ENCODE measurements around the gene ENTREP3. TPM values are rescaled to one million over a fixed set of nuclear protein-coding genes. Genes with fewer than 3 reads are reported as not detected.
A peak's percentile ranks its signal among the peaks of the same experiment; 100 is the strongest.

The ENTREP3 gene
- total RNA-seq = 10 to 100 TPM in 1 of 2 donors, 1 to 10 TPM in 1; 9.0 to 28.7 TPM
- 10 to 100 TPM in 1 of 2 donors, 1 to 10 TPM in 1; 8.4 to 16.8 TPM for polyA plus RNA-seq
- long read RNA-seq, donor 1, partial matches to known transcripts = 0 of 1 reads
- long read RNA-seq, donor 1, other reads (novel, unspliced or antisense) = 0 of 1 reads
- long read RNA-seq, donor 2 = 0 reads
- long read RNA-seq, donor 3 = 0 reads
- long read RNA-seq, donor 4, partial matches to known transcripts = 0 of 1 reads
- long read RNA-seq, donor 4, other reads (novel, unspliced or antisense) = 0 of 1 reads
- long read RNA-seq, donor 5, partial matches to known transcripts = 5 of 7 reads
- long read RNA-seq, donor 5, other reads (novel, unspliced or antisense) = 0 of 7 reads

- peak; percentile 91 for ATAC-seq (ENCODE audit: insufficient read depth, low FRiP score)
- Histone ChIP-seq H3K27ac (ENCODE audit: low read depth in 1 of 2, low read length in 1 of 2) (peak within 1 kb of the TSS; percentile 86 to 99), H3K36me3 (ENCODE audit: control insufficient read depth in 4 of 4, insufficient read depth in 4 of 4, low read length in 4 of 4) (peaks cover 0 to 19% (median 11%) of the 10 kb centered on the region in 4 donors), H3K9ac (ENCODE audit: insufficient read depth in 1 of 2, low read length in 2 of 2) (peak within 1 kb of the TSS; percentile 17 to 84), H3K27me3 (ENCODE audit: control insufficient read depth in 3 of 3, insufficient read depth in 3 of 3, low read length in 2 of 3) (no peaks in the 10 kb centered on the region), H3K4me1 (ENCODE audit: control insufficient read depth in 5 of 5, insufficient read depth in 5 of 5, low read length in 5 of 5) (peaks cover 0 to 32% (median 10%) of the 10 kb centered on the region in 5 donors), H3K9me3 (ENCODE audit: control insufficient read depth in 4 of 4, insufficient read depth in 3 of 4, low read length in 3 of 4) (no peaks in the 10 kb centered on the region), H3K4me3 (peak within 1 kb of the TSS; percentile 60)
- peak; percentile 93 to 95 (median 94) for DNase-seq
- WGBS, 2 donors = 1 to 3% methylated on average over 53 to 54 of the region's 54 CpGs
- TF ChIP-seq CTCF (IDR thresholded peaks at IDR 0.05; ENCODE audit: control extremely low read depth, extremely low read depth) = no peak
Observed at GRCh38 chr1:155255243-155256007, at the start of gene ENTREP3. ENTREP3 (minus strand) TSS chr1:155255483; CDS start chr1:155254877, 606 bp downstream.

GRCh38 chr1:155304558-155305063 is 49.3 kb upstream of the ENTREP3 start:
- Histone ChIP-seq H3K4me3 (no peak overlapping the region), H3K36me3 (ENCODE audit: control insufficient read depth in 4 of 4, insufficient read depth in 4 of 4, low read length in 4 of 4) (no peaks in the 10 kb centered on the region), H3K9me3 (ENCODE audit: control insufficient read depth in 4 of 4, insufficient read depth in 3 of 4, low read length in 3 of 4) (no peaks in the 10 kb centered on the region), H3K4me1 (ENCODE audit: control insufficient read depth in 5 of 5, insufficient read depth in 5 of 5, low read length in 5 of 5) (peaks cover 0 to 7% (median 0%) of the 10 kb centered on the region in 5 donors), H3K9ac (ENCODE audit: insufficient read depth in 1 of 2, low read length in 2 of 2) (no peak overlapping the region), H3K27me3 (ENCODE audit: control insufficient read depth in 3 of 3, insufficient read depth in 3 of 3, low read length in 2 of 3) (no peaks in the 10 kb centered on the region), H3K27ac (ENCODE audit: low read depth in 1 of 2, low read length in 1 of 2) (no peak overlapping the region)
- no peak for TF ChIP-seq CTCF (IDR thresholded peaks at IDR 0.05; ENCODE audit: control extremely low read depth, extremely low read depth)
- DNase-seq (no peak), ATAC-seq (ENCODE audit: insufficient read depth, low FRiP score) (no peak)
- WGBS, 2 donors = 69 to 84% methylated on average over 11 of the region's 11 CpGs

GRCh38 chr1:155301342-155301841 is 46.1 kb upstream of the ENTREP3 start, which contains the start of gene PKLR:
PKLR (minus strand) TSS chr1:155301438; CDS start chr1:155301395, 43 bp downstream.
- DNase-seq (no peak), ATAC-seq (ENCODE audit: insufficient read depth, low FRiP score) (no peak)
- TF ChIP-seq CTCF (IDR thresholded peaks at IDR 0.05; ENCODE audit: control extremely low read depth, extremely low read depth) = no peak
- Histone ChIP-seq H3K4me1 (ENCODE audit: control insufficient read depth in 5 of 5, insufficient read depth in 5 of 5, low read length in 5 of 5) (peaks cover 0 to 2% (median 0%) of the 10 kb centered on the region in 5 donors), H3K36me3 (ENCODE audit: control insufficient read depth in 4 of 4, insufficient read depth in 4 of 4, low read length in 4 of 4) (no peaks in the 10 kb centered on the region), H3K4me3 (no peak within 1 kb of the TSS), H3K9me3 (ENCODE audit: control insufficient read depth in 4 of 4, insufficient read depth in 3 of 4, low read length in 3 of 4) (no peaks in the 10 kb centered on the region), H3K27ac (ENCODE audit: low read depth in 1 of 2, low read length in 1 of 2) (no peak within 1 kb of the TSS), H3K9ac (ENCODE audit: insufficient read depth in 1 of 2, low read length in 2 of 2) (no peak within 1 kb of the TSS), H3K27me3 (ENCODE audit: control insufficient read depth in 3 of 3, insufficient read depth in 3 of 3, low read length in 2 of 3) (peaks cover 0 to 15% (median 13%) of the 10 kb centered on the region in 3 donors)
- WGBS, 2 donors = 90 to 93% methylated on average over 5 of the region's 5 CpGs

Data from lung (tissue), 16 donors.